GM12878 (cell line): ENCODE data around the gene TTC39C. TPM values are rescaled to one million over a fixed set of nuclear protein-coding genes. Genes with fewer than 3 reads are reported as not detected.

Experiments used
- ATAC-seq: fragments of 200-7000 bp; cut with Tn5 transposase; 3 replicates; pipeline ENCODE4 v1.9.1; 2020; ENCODE audit warnings: mild to moderate bottlenecking, moderate library complexity
- BruUV-seq: library from RNA; stranded (reverse); fragments of 400-500 nt; replicated peaks from 2 replicates; lab custom pipeline; 2021; lab: Mats Ljungman, UMichigan
- CTCF ChIA-PET: fragments of 300-600 bp; sonication (Branson Sonifier 250); formaldehyde crosslinking; extraction: SDS; loops from one replicate; lab custom pipeline; 2021; ENCODE audit warnings: inconsistent platforms; lab: Yijun Ruan, JAX
- POLR2A ChIA-PET: fragments of 350-600 bp; formaldehyde crosslinking; extraction: SDS; loops from one replicate; lab custom pipeline; 2021; ENCODE audit warnings: inconsistent platforms; lab: Charles Lee
- RAD21 ChIA-PET: fragments of 300-600 bp; sonication (Branson Sonifier 250); formaldehyde crosslinking; loops from one replicate; lab custom pipeline; 2023; ENCODE audit warnings: antibody characterized with exemption; ENCODE audit not compliant: unreplicated experiment; lab: Charles Lee
- SMC1A ChIA-PET: fragments of 300-600 bp; sonication (Branson Sonifier 250); formaldehyde crosslinking; loops from one replicate; lab custom pipeline; 2023; ENCODE audit not compliant: unreplicated experiment, uncharacterized antibody; lab: Charles Lee
- DNase-seq: peaks from one replicate; pipeline ENCODE4 v3.0.0-alpha.2; 2011; ENCODE audit warnings: low read depth, low spot score
- FAIRE-seq: peaks from 3 replicates; lab custom pipeline; 2011; peaks lifted over from hg19 to GRCh38; lab: Jason Lieb, UNC
- H2AFZ ChIP-seq: 2 replicates; pipeline ENCODE4 v1.6.0; 2011; ENCODE audit warnings: low read depth, low read length, control low read depth; ENCODE audit not compliant: control insufficient read depth
- H3K27ac ChIP-seq: 2 replicates; pipeline ENCODE4 v1.5.1; 2011; ENCODE audit warnings: control low read depth; ENCODE audit not compliant: control insufficient read depth, insufficient read depth
- H3K27me3 ChIP-seq, 2 experiments: replicated peaks in 1 of 2; 2 replicates each; pipeline versions ENCODE4 v1.6.0 to v1.6.1; 2011; ENCODE audit warnings: low read length in 1 of 2; ENCODE audit not compliant: control insufficient read depth in 2 of 2, insufficient read depth in 2 of 2
- H3K36me3 ChIP-seq, 2 experiments: 2 replicates each; pipeline ENCODE4 v1.5.1; 2011; ENCODE audit warnings: low read length in 1 of 2; ENCODE audit not compliant: control insufficient read depth in 2 of 2, insufficient read depth in 2 of 2
- H3K4me1 ChIP-seq: 2 replicates; pipeline ENCODE4 v1.6.1; 2011; ENCODE audit warnings: mild to moderate bottlenecking, low read length, moderate library complexity, mixed read lengths; ENCODE audit not compliant: control insufficient read depth, insufficient read depth
- H3K4me2 ChIP-seq: 2 replicates; pipeline ENCODE4 v1.6.0; 2011; ENCODE audit warnings: control low read depth; ENCODE audit not compliant: control insufficient read depth, insufficient read depth
- H3K4me3 ChIP-seq: fragments of 200-600 bp; sonication (generic); 2 replicates; pipeline ENCODE4 v1.5.1; 2016
- H3K79me2 ChIP-seq: 2 replicates; pipeline ENCODE4 v1.6.0; 2011; ENCODE audit warnings: low read length; ENCODE audit not compliant: control insufficient read depth, insufficient read depth
- H3K9ac ChIP-seq: 2 replicates; pipeline ENCODE4 v1.8.0; 2011; ENCODE audit warnings: low read length, control low read depth, mixed read lengths; ENCODE audit not compliant: control insufficient read depth, insufficient read depth
- H3K9me3 ChIP-seq: replicated peaks from 3 replicates; pipeline ENCODE4 v1.5.1; 2011; ENCODE audit warnings: mild to moderate bottlenecking, low read length; ENCODE audit not compliant: control insufficient read depth, insufficient read depth
- H4K20me1 ChIP-seq: 2 replicates; pipeline ENCODE4 v1.6.0; 2011; ENCODE audit not compliant: control insufficient read depth, insufficient read depth
- ASH2L ChIP-seq: fragments of 300-600, 200-600 bp; sonication (generic); IDR thresholded peaks from 2 replicates; pipeline ENCODE4 v1.6.1; 2017; ENCODE audit warnings: low read depth, mild to moderate bottlenecking, borderline replicate concordance
- BACH1 ChIP-seq: fragments of 450-650 bp; IDR thresholded peaks from 2 replicates; pipeline ENCODE4 v1.6.1; 2017; ENCODE audit warnings: mild to moderate bottlenecking, borderline replicate concordance
- DPF2 ChIP-seq: fragments of 450-650 bp; IDR thresholded peaks from 2 replicates; pipeline ENCODE4 v1.6.1; 2017; ENCODE audit warnings: mild to moderate bottlenecking
- ETV6 ChIP-seq, 2 experiments: fragments of 450-650 bp in 1 of 2; IDR thresholded peaks in 1 of 2; conservative IDR thresholded peaks in 1 of 2; 2 replicates each; pipeline ENCODE4 v1.6.1; 2014; ENCODE audit warnings: antibody characterized with exemption in 1 of 2, borderline replicate concordance in 1 of 2, low read depth in 1 of 2, mild to moderate bottlenecking in 1 of 2, moderate library complexity in 1 of 2
- KAT2A ChIP-seq: conservative IDR thresholded peaks from 2 replicates; pipeline ENCODE4 v1.6.1; 2011; ENCODE audit warnings: low read depth, low read length; ENCODE audit not compliant: control insufficient read depth
- KLF5 ChIP-seq: fragments of 450-650 bp; IDR thresholded peaks from 2 replicates; pipeline ENCODE4 v1.6.1; 2014; ENCODE audit warnings: mild to moderate bottlenecking; ENCODE audit not compliant: partially characterized antibody
- NFXL1 ChIP-seq: fragments of 450-650 bp; IDR thresholded peaks from 2 replicates; pipeline ENCODE4 v1.6.1; 2017; ENCODE audit warnings: antibody characterized with exemption, mild to moderate bottlenecking, borderline replicate concordance
- NR2C1 ChIP-seq: fragments of 450-650 bp; IDR thresholded peaks from 2 replicates; pipeline ENCODE4 v1.6.1; 2017; ENCODE audit warnings: antibody characterized with exemption, mild to moderate bottlenecking, moderate library complexity
- NR2C2 ChIP-seq: IDR thresholded peaks from 2 replicates; pipeline ENCODE4 v1.6.1; 2011; ENCODE audit warnings: borderline replicate concordance, low read depth; ENCODE audit not compliant: control insufficient read depth, insufficient read length
- PAX8 ChIP-seq: fragments of 450-650 bp; IDR thresholded peaks from 2 replicates; pipeline ENCODE4 v1.6.1; 2017; ENCODE audit warnings: mild to moderate bottlenecking, moderate library complexity
- POLR2AphosphoS2 ChIP-seq: IDR thresholded peaks from 2 replicates; pipeline ENCODE4 v1.6.1; 2011; ENCODE audit warnings: low read depth, mild to moderate bottlenecking, low read length, improper control_type of control experiment, moderate library complexity
- POLR2AphosphoS5 ChIP-seq: IDR thresholded peaks from 2 replicates; pipeline ENCODE4 v1.6.1; 2011; ENCODE audit warnings: mild to moderate bottlenecking, low read length, inconsistent platforms
- RBBP5 ChIP-seq: fragments of 200-600 bp; sonication (generic); conservative IDR thresholded peaks from 2 replicates; pipeline ENCODE4 v1.6.1; 2016
- SUPT20H ChIP-seq: IDR thresholded peaks from 2 replicates; pipeline ENCODE4 v1.6.1; 2011; ENCODE audit warnings: low read depth, mild to moderate bottlenecking, low read length, moderate library complexity, borderline replicate concordance; ENCODE audit not compliant: control insufficient read depth
- TARDBP ChIP-seq: IDR thresholded peaks from 2 replicates; pipeline ENCODE4 v1.6.1; 2016; ENCODE audit warnings: borderline replicate concordance
- YBX1 ChIP-seq: fragments of 450-650 bp; IDR thresholded peaks from 2 replicates; pipeline ENCODE4 v1.6.1; 2016; ENCODE audit warnings: antibody characterized with exemption
- YY1 ChIP-seq: IDR thresholded peaks from 2 replicates; pipeline ENCODE4 v1.6.1; 2011; ENCODE audit warnings: low read depth, mild to moderate bottlenecking, low read length
- WGBS: methylation state at CpG from one replicate; pipeline ENCODE4 v1.1.6; 2016; ENCODE audit warnings: low lambda C conversion rate; ENCODE audit not compliant: insufficient replicate concordance, insufficient coverage; ENCODE audit errors: missing lambda C conversion rate; 5-methylcytosine and 5-hydroxymethylcytosine counted together
- in situ Hi-C: fragments of 300-500 bp; cut with MboI; formaldehyde crosslinking; loops from 9 replicates; pipeline ENCODE4 v1.14.3; 2018; ENCODE audit warnings: mixed read lengths
- intact Hi-C: fragments of 100-400 bp; cut with micrococcal nuclease; formaldehyde crosslinking; loops from one replicate; pipeline ENCODE4 v1.14.2; 2022; ENCODE audit not compliant: unreplicated experiment
- polyA plus RNA-seq, 11 experiments: library from polyadenylated mRNA; depleted of rRNA in 4 of 11; unstranded in 6 of 11; stranded (reverse) in 5 of 11; fragments of >200 nt; fragmentation: Nextera tagmentation in 4 of 11; fragmentation: Illumina TruSeq in 1 of 11; extraction: Ambion mirVana in 4 of 11; extraction: Trizol in 1 of 11; gene quantifications; 1 replicate in 1 of 11; 2 replicates in 10 of 11; pipeline versions ENCODE4 v1.2.1 to v1.2.3, GENCODE V29; 2011 to 2016; ENCODE audit warnings: inconsistent platforms in 2 of 11, missing spikeins in 2 of 11, low read depth in 1 of 11
- total RNA-seq, 4 experiments: library from RNA; depleted of rRNA in 3 of 4; stranded (reverse); fragments of >200 nt in 3 of 4; fragmentation: Illumina TruSeq in 1 of 4; extraction: Trizol in 1 of 4; gene quantifications; 2 replicates each; pipeline versions ENCODE4 v1.2.1 to v1.2.3, GENCODE V29; 2013 to 2021
- TF ChIP-seq, protein P1 (sequence below): fragments of 450-650 bp; formaldehyde crosslinking; IDR thresholded peaks from 2 replicates; pipeline ENCODE4 v1.4.0; 2022; ENCODE audit warnings: mild to moderate bottlenecking, moderate library complexity
- TF ChIP-seq, protein P2 (sequence below): fragments of 450-650 bp; IDR thresholded peaks from 2 replicates; pipeline ENCODE4 v1.6.1; 2017; ENCODE audit warnings: borderline replicate concordance

TTC39C gene
- total and polyA plus RNA-seq, 10 of the 15 experiments (the other 5 are each of a cell fraction or from before 2014, with no cell fraction given) = 21.1 to 91.0 (median 64.8) TPM

DNA sequence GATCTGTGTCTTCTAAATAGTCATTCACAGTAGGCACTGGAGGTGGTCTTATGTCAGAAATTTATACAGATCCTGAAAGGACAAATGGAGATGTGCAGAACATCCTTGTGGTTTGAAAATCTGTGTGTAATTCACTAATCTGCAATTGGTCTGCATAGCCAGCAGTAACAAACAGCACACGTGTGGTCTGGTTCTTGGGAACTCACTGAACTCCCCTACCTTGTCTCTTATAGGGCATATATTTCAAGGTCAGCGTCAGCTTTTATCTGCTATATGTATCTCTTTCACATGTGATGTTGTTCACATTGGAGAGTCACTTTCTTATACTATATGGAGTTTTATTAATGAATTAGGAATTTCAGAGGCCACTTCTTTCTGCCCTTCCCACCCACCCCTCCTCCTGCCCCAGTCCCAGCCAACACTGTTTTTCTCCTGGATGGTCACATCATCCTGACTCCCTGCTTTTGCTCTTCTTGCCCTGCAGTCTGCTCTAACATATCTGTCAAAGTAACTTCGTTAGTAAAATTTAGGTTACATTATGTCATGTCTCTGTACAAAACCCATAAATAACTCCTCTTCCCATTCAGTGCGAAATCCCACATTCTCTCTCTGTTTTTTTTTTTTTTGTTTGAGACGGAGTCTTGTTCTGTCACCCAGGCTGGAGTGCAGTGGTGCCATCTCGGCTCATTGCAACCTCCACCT lies 88.9 kb downstream of the TTC39C start:
- 80% methylated on average over 5 of the region's 6 CpGs for WGBS
- no TSS peak for BruUV-seq
- SMC1A ChIA-PET = interaction anchor here (1.1 kb wide), 1 partner anchor 14 kb away, joined by 4 read pairs; no protein-coding TSS in a partner anchor
- no peak overlapping the region for H3K9ac ChIP-seq
- no peak overlapping the region for H3K27ac ChIP-seq
- H2AFZ ChIP-seq = no peak overlapping the region
- POLR2A ChIA-PET = no interaction called here
- FAIRE-seq = no peak
- DNase-seq = no peak
- H3K4me3 ChIP-seq = no peak overlapping the region
- H3K36me3 ChIP-seq = peaks cover 2 to 4% of the 10 kb centered on the region in 2 experiments; a peak in 3 of 4 replicates
- RAD21 ChIA-PET = no interaction called here
- H3K4me2 ChIP-seq = no peak overlapping the region
- in situ Hi-C loops (no loop called here), intact Hi-C loops (no loop called here)
- H4K20me1 ChIP-seq = no peaks in the 10 kb centered on the region
- no peaks in the 10 kb centered on the region for H3K4me1 ChIP-seq
- no peak for ATAC-seq
- H3K9me3 ChIP-seq = no peaks in the 10 kb centered on the region
- TF ChIP-seq SUPT20H (no peak), PAX8 (no peak), YBX1 (no peak), DPF2 (no peak), POLR2AphosphoS5 (no peak), KLF5 (no peak), POLR2AphosphoS2 (no peak), KAT2A (no peak), TARDBP (no peak), RBBP5 (no peak), YY1 (no peak), ASH2L (no peak), NFXL1 (no peak), ETV6 (conservative IDR thresholded peaks at IDR 0.05 in 1 of 2, IDR thresholded peaks at IDR 0.05 in 1 of 2; ENCODE audit: borderline replicate concordance in 1 of 2, low read depth in 1 of 2) (no peak), NR2C2 (no peak), BACH1 (no peak), NR2C1 (no peak)
- TF ChIP-seq, protein P1, sequence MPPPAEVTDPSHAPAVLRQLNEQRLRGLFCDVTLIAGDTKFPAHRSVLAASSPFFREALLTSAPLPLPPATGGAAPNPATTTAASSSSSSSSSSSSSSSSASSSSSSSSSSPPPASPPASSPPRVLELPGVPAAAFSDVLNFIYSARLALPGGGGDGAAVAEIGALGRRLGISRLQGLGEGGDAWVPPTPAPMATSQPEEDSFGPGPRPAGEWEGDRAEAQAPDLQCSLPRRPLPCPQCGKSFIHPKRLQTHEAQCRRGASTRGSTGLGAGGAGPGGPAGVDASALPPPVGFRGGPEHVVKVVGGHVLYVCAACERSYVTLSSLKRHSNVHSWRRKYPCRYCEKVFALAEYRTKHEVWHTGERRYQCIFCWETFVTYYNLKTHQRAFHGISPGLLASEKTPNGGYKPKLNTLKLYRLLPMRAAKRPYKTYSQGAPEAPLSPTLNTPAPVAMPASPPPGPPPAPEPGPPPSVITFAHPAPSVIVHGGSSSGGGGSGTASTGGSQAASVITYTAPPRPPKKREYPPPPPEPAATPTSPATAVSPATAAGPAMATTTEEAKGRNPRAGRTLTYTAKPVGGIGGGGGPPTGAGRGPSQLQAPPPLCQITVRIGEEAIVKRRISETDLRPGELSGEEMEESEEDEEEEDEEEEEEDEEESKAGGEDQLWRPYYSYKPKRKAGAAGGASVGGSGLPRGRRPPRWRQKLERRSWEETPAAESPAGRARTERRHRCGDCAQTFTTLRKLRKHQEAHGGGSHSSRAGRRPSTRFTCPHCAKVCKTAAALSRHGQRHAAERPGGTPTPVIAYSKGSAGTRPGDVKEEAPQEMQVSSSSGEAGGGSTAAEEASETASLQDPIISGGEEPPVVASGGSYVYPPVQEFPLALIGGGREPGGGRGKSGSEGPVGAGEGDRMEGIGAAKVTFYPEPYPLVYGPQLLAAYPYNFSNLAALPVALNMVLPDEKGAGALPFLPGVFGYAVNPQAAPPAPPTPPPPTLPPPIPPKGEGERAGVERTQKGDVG (CRISPR knock-in tag) = no peak
- TF ChIP-seq, protein P2, sequence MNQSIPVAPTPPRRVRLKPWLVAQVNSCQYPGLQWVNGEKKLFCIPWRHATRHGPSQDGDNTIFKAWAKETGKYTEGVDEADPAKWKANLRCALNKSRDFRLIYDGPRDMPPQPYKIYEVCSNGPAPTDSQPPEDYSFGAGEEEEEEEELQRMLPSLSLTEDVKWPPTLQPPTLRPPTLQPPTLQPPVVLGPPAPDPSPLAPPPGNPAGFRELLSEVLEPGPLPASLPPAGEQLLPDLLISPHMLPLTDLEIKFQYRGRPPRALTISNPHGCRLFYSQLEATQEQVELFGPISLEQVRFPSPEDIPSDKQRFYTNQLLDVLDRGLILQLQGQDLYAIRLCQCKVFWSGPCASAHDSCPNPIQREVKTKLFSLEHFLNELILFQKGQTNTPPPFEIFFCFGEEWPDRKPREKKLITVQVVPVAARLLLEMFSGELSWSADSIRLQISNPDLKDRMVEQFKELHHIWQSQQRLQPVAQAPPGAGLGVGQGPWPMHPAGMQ = no peak
- H3K27me3 ChIP-seq = no peaks in the 10 kb centered on the region
- CTCF ChIA-PET = interaction anchor here (0.7 kb wide), 1 partner anchor 200 kb away, joined by 3 read pairs; no protein-coding TSS in a partner anchor
- H3K79me2 ChIP-seq = no peaks in the 10 kb centered on the region
